Gastroesophageal sphincter (tissue), 4 donors: ENCODE results near the gene NAGLU. TPM values are rescaled to one million over a fixed set of nuclear protein-coding genes. Genes with fewer than 3 reads are reported as not detected.
"Not testable (repeated sequence)": the region's sequence is repeated elsewhere in the genome, so short reads cannot be mapped to it uniquely, and the experiment has no call there.

ENCODE experiments used
- ATAC-seq: fragments of 150-250 bp; one replicate; pipeline ENCODE4 v1.9.1; 2016; ENCODE audit warnings: mild to moderate bottlenecking, moderate library complexity
- H3K27ac ChIP-seq, 4 donors: fragments of 200-600 bp; sonication (generic) in 3 of 4; 1 replicate in 3 of 4; 2 replicates in 1 of 4; pipeline ENCODE4 v1.5.1; 2016 to 2019
- H3K27me3 ChIP-seq: fragments of 200-600 bp; sonication (generic); one replicate; pipeline ENCODE4 v1.5.1; 2019
- H3K36me3 ChIP-seq, 2 donors: fragments of 200-600 bp; sonication (generic); one replicate each; pipeline ENCODE4 v1.5.1; 2019; ENCODE audit warnings: control low read depth in 1 of 2
- H3K4me1 ChIP-seq, 3 donors: fragments of 200-600 bp; sonication (generic); 1 replicate in 2 of 3; 2 replicates in 1 of 3; pipeline ENCODE4 v1.5.1; 2016 to 2019; ENCODE audit warnings: control low read depth in 2 of 3
- H3K4me3 ChIP-seq, 2 donors: fragments of 200-600 bp; sonication (generic); one replicate each; pipeline ENCODE4 v1.5.1; 2019; ENCODE audit warnings: mild to moderate bottlenecking in 1 of 2, moderate library complexity in 1 of 2
- H3K9me3 ChIP-seq, 3 donors: fragments of 200-600 bp; sonication (generic); one replicate each; pipeline ENCODE4 v1.5.1; 2017 to 2019; ENCODE audit warnings: control low read depth in 2 of 3
- CTCF ChIP-seq, 4 experiments: fragments of 200-600 bp in 2 of 4; fragments of 450-650 bp in 2 of 4; sonication (generic) in 1 of 4; IDR thresholded peaks; one replicate each; pipeline ENCODE4 v1.5.1; 2017 to 2019; ENCODE audit warnings: antibody characterized with exemption in 4 of 4, mild to moderate bottlenecking in 2 of 4, moderate library complexity in 2 of 4
- EP300 ChIP-seq: sonication (generic); formaldehyde crosslinking; IDR thresholded peaks from one replicate; pipeline ENCODE4 v1.6.1; 2017; ENCODE audit warnings: antibody characterized with exemption, mild to moderate bottlenecking
- POLR2A ChIP-seq, 2 donors: fragments of 450-650 bp; IDR thresholded peaks; one replicate each; pipeline ENCODE4 v1.6.1; 2017; ENCODE audit warnings: antibody characterized with exemption in 2 of 2, mild to moderate bottlenecking in 2 of 2, moderate library complexity in 1 of 2
- POLR2AphosphoS5 ChIP-seq: sonication (generic); formaldehyde crosslinking; IDR thresholded peaks from one replicate; pipeline ENCODE4 v1.6.1; 2017; ENCODE audit warnings: antibody characterized with exemption
- WGBS, 2 donors: methylation state at CpG; one replicate each; pipeline ENCODE4 v1.1.5; 2018; ENCODE audit warnings: low coverage in 1 of 2; 5-methylcytosine and 5-hydroxymethylcytosine counted together
- total RNA-seq, 4 donors: library from RNA; depleted of rRNA; stranded (reverse); fragments of >200 nt; gene quantifications; one replicate each; pipeline ENCODE4 v1.1.0, GENCODE V29; 2016

NAGLU gene
- total RNA-seq, 4 donors from 2014 or later = 31.9 to 46.9 (median 35.7) TPM

DNA sequence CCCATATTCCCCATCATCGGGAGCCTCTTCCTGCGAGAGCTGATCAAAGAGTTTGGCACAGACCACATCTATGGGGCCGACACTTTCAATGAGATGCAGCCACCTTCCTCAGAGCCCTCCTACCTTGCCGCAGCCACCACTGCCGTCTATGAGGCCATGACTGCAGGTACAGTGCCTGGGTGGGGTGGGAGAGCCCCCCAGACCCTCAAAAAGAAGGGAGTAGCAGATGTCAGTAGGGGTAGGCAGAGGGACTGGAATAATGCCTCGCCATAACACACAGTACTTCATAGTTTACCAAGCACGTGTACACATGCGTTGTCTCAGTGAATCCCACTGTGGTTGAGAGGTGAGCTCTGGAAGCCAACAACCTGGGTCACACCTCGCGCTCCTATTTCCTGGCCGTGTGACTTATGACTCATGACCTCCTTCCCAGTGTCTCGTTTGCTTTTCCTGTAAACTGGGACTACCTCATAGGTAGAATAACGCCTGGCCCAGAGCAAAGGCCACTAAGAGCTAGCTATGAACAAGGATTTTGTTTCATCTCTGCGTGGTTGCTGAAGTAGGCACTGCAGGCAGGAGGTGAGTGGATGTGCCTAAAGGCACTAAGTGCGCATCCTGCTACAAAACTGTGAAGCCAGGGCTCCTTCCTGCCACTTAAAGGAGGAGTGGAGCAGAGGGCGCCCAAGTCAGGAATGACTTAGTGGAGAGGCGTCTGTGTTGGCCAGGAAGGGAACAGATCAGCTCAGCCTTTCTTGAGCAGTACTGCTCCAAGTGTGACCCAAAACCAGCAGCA lies 5.2 kb downstream of the NAGLU start:
- no peak overlapping the region for H3K4me3 ChIP-seq
- H3K9me3 ChIP-seq = no peaks in the 10 kb centered on the region
- no peak for TF ChIP-seq POLR2A (IDR thresholded peaks at IDR 0.05)
- no peak for TF ChIP-seq EP300
- no peak for TF ChIP-seq CTCF (IDR thresholded peaks at IDR 0.05)
- no peak for TF ChIP-seq POLR2AphosphoS5
- 60 to 79% methylated on average over 1 to 6 of the region's 17 CpGs for WGBS, 2 donors
- ATAC-seq = no peak
- H3K4me1 ChIP-seq = peaks cover 0 to 17% (median 8%) of the 10 kb centered on the region in 3 donors
- H3K36me3 ChIP-seq = peaks cover 0 to 70% of the 10 kb centered on the region in 2 donors
- no peaks in the 10 kb centered on the region for H3K27me3 ChIP-seq
- H3K27ac ChIP-seq = no peak overlapping the region

GRCh38 chr17:42543190-42544079 lies 7.4 kb downstream of the NAGLU start:
- H3K27ac ChIP-seq = no peak overlapping the region
- no CpG with 5 or more reads among the region's 39 CpGs for WGBS, 2 donors
- TF ChIP-seq POLR2A (IDR thresholded peaks at IDR 0.05) (no peak), CTCF (IDR thresholded peaks at IDR 0.05) (no peak), EP300 (no peak), POLR2AphosphoS5 (no peak)
- H3K27me3 ChIP-seq = no peaks in the 10 kb centered on the region
- H3K4me3 ChIP-seq = no peak overlapping the region
- no peaks in the 10 kb centered on the region for H3K9me3 ChIP-seq
- peaks cover 0 to 73% of the 10 kb centered on the region in 2 donors for H3K36me3 ChIP-seq
- ATAC-seq = no peak
- H3K4me1 ChIP-seq = peaks cover 0 to 8% (median 5%) of the 10 kb centered on the region in 3 donors

DNA sequence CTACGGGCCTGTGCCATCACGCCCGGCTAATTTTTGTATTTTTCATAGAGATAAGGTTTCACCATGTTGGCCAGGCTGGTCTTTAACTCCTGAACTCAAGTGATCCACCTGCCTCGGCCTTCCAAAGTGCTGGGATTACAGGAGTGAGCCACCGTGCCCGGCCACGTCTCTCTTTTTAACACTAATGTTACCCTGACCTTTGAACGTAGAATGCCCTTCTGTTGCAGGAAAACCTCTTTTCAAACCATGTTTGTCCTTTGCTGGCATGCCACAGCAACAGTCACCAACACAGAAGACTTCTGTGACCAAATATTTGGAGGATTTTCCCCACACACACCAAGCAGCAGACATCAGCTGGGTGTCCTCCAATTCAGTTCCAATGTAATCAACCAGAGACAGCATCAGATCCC lies 8.8 kb downstream of the NAGLU start:
- Histone ChIP-seq H3K4me3 (no peak overlapping the region), H3K9me3 (no peaks in the 10 kb centered on the region), H3K27ac (no peak overlapping the region), H3K36me3 (peaks cover 0 to 59% of the 10 kb centered on the region in 2 donors), H3K4me1 (peaks cover 0 to 13% (median 8%) of the 10 kb centered on the region in 3 donors), H3K27me3 (no peaks in the 10 kb centered on the region)
- TF ChIP-seq CTCF (IDR thresholded peaks at IDR 0.05) (no peak), EP300 (no peak), POLR2A (IDR thresholded peaks at IDR 0.05) (no peak), POLR2AphosphoS5 (no peak)
- 72 to 81% methylated on average over 8 of the region's 8 CpGs for WGBS, 2 donors
- no peak for ATAC-seq

DNA sequence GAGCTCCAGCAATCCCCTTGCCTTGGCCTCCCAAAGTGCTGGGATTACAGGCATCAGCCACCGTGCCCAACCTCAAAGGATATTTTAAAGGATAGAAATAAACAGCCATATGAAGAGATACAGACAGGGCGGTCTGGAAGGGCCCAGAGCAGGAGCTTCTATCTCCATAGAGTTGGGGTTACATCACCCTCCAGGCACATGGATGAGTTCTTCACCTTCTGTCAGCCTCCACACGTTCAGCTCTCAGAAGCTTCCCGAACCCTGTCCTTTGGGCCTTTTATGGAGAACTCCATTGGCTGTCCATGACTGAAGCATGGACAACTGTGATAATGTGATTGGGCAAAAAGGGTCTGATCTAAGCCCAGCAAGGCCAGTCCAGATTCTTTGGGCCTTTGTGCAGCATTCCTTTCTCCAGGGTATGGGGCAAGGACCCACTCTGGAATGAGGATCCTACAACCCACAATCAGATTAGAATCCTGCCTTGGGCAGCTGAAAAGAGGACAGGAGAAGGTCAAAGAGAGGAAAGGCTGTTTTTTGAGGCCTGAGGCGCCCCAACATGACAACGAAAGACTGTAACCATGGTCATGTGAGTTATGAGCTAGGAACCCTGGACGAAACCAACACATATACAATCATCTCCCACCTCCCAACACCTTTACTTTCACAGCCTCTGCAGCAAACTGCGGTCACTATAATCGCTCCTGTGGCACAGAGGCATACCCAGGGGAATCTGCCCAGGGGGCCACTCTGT lies 9.9 kb downstream of the NAGLU start:
- peaks cover 0 to 13% (median 8%) of the 10 kb centered on the region in 3 donors for H3K4me1 ChIP-seq
- not testable (repeated sequence) for H3K27ac ChIP-seq, ATAC-seq, H3K4me3 ChIP-seq, H3K9me3 ChIP-seq, H3K27me3 ChIP-seq
- 96% methylated on average over 5 of the region's 9 CpGs; no CpG with 5 or more reads in 1 of the 2 donors for WGBS, 2 donors
- peaks cover 0 to 48% of the 10 kb centered on the region in 2 donors for H3K36me3 ChIP-seq

- Histone ChIP-seq H3K4me3 (no peak overlapping the region), H3K27me3 (no peaks in the 10 kb centered on the region), H3K4me1 (peaks cover 0 to 13% (median 8%) of the 10 kb centered on the region in 3 donors), H3K9me3 (no peaks in the 10 kb centered on the region), H3K27ac (no peak overlapping the region), H3K36me3 (peaks cover 0 to 37% of the 10 kb centered on the region in 2 donors)
- TF ChIP-seq CTCF (IDR thresholded peaks at IDR 0.05) (no peak), POLR2AphosphoS5 (no peak), EP300 (no peak), POLR2A (IDR thresholded peaks at IDR 0.05) (no peak)
- ATAC-seq = no peak
- WGBS, 2 donors = 50% methylated on average over 7 of the region's 23 CpGs; no CpG with 5 or more reads in 1 of the 2 donors
Observed at GRCh38 chr17:42547001-42547461, 11.0 kb downstream of the NAGLU start.
